A549 (cell line): ENCODE results near the gene YKT6.

ENCODE experiments used
- BHLHE40 ChIP-seq: IDR thresholded peaks from 2 replicates; pipeline ENCODE4 v1.6.1; 2012; ENCODE audit warnings: low read depth, low read length, inconsistent platforms
- EHF ChIP-seq: fragments of 250-450 bp; sonication (Bioruptor Pico); IDR thresholded peaks from 2 replicates; pipeline ENCODE4 v1.5.0; 2020; ENCODE audit warnings: mild to moderate bottlenecking
- FOSL2 ChIP-seq, 2 experiments: fragments of 450-650 bp in 1 of 2; fragments of >200 bp in 1 of 2; sonication (Bioruptor Twin) in 1 of 2; formaldehyde crosslinking; IDR thresholded peaks; 2 replicates each; pipeline versions ENCODE4 v1.5.0 to v1.6.1; 2016 to 2020; ENCODE audit warnings: mild to moderate bottlenecking in 1 of 2, moderate library complexity in 1 of 2
- HDAC2 ChIP-seq: fragments of 200-600 bp; sonication (generic); IDR thresholded peaks from 2 replicates; pipeline ENCODE4 v1.6.1; 2016
- JUNB ChIP-seq: fragments of >200 bp; sonication (Bioruptor Twin); formaldehyde crosslinking; IDR thresholded peaks from 2 replicates; pipeline ENCODE4 v1.6.1; 2016
- KDM5A ChIP-seq: fragments of 200-600 bp; sonication (generic); IDR thresholded peaks from 2 replicates; pipeline ENCODE4 v1.6.1; 2016; ENCODE audit warnings: antibody characterized with exemption, mild to moderate bottlenecking
- MAZ ChIP-seq: fragments of 150-350 bp; IDR thresholded peaks from 2 replicates; pipeline ENCODE4 v1.6.1; 2014; ENCODE audit warnings: antibody characterized with exemption, low read depth, low read length, borderline replicate concordance
- POLR2A ChIP-seq: IDR thresholded peaks from 2 replicates; pipeline ENCODE4 v1.6.1; 2012; ENCODE audit warnings: mild to moderate bottlenecking, low read length
- RAD21 ChIP-seq, 2 experiments: fragments of >200 bp in 1 of 2; sonication (Bioruptor Twin) in 1 of 2; formaldehyde crosslinking in 1 of 2; IDR thresholded peaks in 1 of 2; conservative IDR thresholded peaks in 1 of 2; 2 replicates in 1 of 2; 3 replicates in 1 of 2; pipeline ENCODE4 v1.6.1; 2012 to 2018; ENCODE audit warnings: inconsistent platforms in 1 of 2
- SREBF2 ChIP-seq: fragments of 450-650 bp; IDR thresholded peaks from 2 replicates; pipeline ENCODE4 v1.6.1; 2014; ENCODE audit warnings: mild to moderate bottlenecking, moderate library complexity
- TP53 ChIP-seq: fragments of 250-450 bp; sonication (Bioruptor Pico); IDR thresholded peaks from 2 replicates; pipeline ENCODE4 v1.5.0; 2021; ENCODE audit warnings: mild to moderate bottlenecking, moderate library complexity
- USF2 ChIP-seq: fragments of 450-650 bp; IDR thresholded peaks from 2 replicates; pipeline ENCODE4 v1.6.1; 2014; ENCODE audit warnings: antibody characterized with exemption
- TF ChIP-seq, protein P1 (sequence below): fragments of >200 bp; sonication (Bioruptor Twin); formaldehyde crosslinking; IDR thresholded peaks from 3 replicates; pipeline ENCODE4 v1.5.1; 2016
- TF ChIP-seq, protein P2 (sequence below): IDR thresholded peaks from 2 replicates; pipeline ENCODE4 v1.6.1; 2012

DNA sequence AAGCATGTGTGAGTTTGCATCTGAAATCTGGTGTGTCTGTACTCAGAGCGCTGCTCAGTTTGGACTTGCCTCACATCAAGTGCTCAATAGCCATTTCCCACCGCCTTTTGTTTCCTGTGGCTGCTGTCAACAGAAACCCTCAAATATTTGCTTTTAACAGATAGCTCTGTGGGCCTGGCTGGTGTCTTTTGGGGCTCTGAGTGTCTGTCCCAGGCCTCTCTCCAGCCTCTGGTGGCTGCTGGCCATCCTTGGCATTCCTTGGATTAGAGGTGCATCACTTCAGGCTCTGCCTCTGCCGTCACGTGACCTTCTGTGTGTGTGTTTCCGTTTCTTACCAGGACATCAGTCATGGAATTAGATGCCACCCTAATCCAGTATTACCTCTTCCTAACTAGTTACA lies 9.3 kb downstream of the YKT6 start:
- TF ChIP-seq, protein P1, sequence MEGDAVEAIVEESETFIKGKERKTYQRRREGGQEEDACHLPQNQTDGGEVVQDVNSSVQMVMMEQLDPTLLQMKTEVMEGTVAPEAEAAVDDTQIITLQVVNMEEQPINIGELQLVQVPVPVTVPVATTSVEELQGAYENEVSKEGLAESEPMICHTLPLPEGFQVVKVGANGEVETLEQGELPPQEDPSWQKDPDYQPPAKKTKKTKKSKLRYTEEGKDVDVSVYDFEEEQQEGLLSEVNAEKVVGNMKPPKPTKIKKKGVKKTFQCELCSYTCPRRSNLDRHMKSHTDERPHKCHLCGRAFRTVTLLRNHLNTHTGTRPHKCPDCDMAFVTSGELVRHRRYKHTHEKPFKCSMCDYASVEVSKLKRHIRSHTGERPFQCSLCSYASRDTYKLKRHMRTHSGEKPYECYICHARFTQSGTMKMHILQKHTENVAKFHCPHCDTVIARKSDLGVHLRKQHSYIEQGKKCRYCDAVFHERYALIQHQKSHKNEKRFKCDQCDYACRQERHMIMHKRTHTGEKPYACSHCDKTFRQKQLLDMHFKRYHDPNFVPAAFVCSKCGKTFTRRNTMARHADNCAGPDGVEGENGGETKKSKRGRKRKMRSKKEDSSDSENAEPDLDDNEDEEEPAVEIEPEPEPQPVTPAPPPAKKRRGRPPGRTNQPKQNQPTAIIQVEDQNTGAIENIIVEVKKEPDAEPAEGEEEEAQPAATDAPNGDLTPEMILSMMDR: no peak
- no peak for TF ChIP-seq USF2
- TF ChIP-seq, protein P2, sequence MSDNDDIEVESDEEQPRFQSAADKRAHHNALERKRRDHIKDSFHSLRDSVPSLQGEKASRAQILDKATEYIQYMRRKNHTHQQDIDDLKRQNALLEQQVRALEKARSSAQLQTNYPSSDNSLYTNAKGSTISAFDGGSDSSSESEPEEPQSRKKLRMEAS: no peak
- no peak for TF ChIP-seq MAZ
- TF ChIP-seq RAD21 (conservative IDR thresholded peaks at IDR 0.05 in 1 of 2, IDR thresholded peaks at IDR 0.05 in 1 of 2): no peak
- no peak for TF ChIP-seq TP53 (CRISPR knock-in tag)
- TF ChIP-seq JUNB: no peak
- TF ChIP-seq POLR2A: no peak
- TF ChIP-seq BHLHE40: no peak
- no peak for TF ChIP-seq EHF
- TF ChIP-seq KDM5A: no peak
- TF ChIP-seq SREBF2: no peak
- TF ChIP-seq FOSL2 (IDR thresholded peaks at IDR 0.05): no peak
- TF ChIP-seq FOSL2 (CRISPR knock-in tag; IDR thresholded peaks at IDR 0.05): no peak
- TF ChIP-seq HDAC2: no peak
